B cell (primary cell): Measurements from ENCODE around the gene WT1. TPM values are rescaled to one million over a fixed set of nuclear protein-coding genes. Genes with fewer than 3 reads are reported as not detected.

Source experiments
- ATAC-seq: fragments of 200-7000 bp; cut with Tn5 transposase; one replicate; pipeline ENCODE4 v1.10.0; 2021; ENCODE audit warnings: low read depth, mild to moderate bottlenecking, moderate number of reproducible peaks, moderate library complexity
- CTCF ChIA-PET: fragments of 350-600 bp; sonication (Branson Sonifier 250); formaldehyde crosslinking; loops from one replicate; lab custom pipeline; 2021; ENCODE audit warnings: antibody characterized with exemption, inconsistent platforms; lab: Charles Lee
- POLR2A ChIA-PET: fragments of 350-600 bp; sonication (Branson Sonifier 250); formaldehyde crosslinking; loops from one replicate; lab custom pipeline; 2021; ENCODE audit warnings: antibody characterized with exemption; lab: Charles Lee
- DNase-seq: peaks from one replicate; pipeline ENCODE4 v3.0.0; 2013
- H2AFZ ChIP-seq: 2 replicates; pipeline ENCODE4 v1.6.1; 2012; ENCODE audit warnings: mild to moderate bottlenecking, low read depth, low read length; ENCODE audit not compliant: insufficient read depth, poor library complexity, severe bottlenecking
- H3K27ac ChIP-seq, 2 donors: 1 replicate in 1 of 2; 2 replicates in 1 of 2; pipeline ENCODE4 v1.5.1; 2012 to 2013; ENCODE audit warnings: low read length in 2 of 2, mild to moderate bottlenecking in 2 of 2, moderate library complexity in 1 of 2
- H3K27me3 ChIP-seq, 4 experiments: fragments of 200-600 bp in 1 of 4; sonication (generic) in 1 of 4; replicated peaks in 1 of 4; 1 replicate in 2 of 4; 2 replicates in 2 of 4; pipeline versions ENCODE4 v1.6.1 to v1.7.0; 2013 to 2016; ENCODE audit warnings: low read length in 3 of 4, mild to moderate bottlenecking in 2 of 4, mixed read lengths in 1 of 4, moderate library complexity in 1 of 4; ENCODE audit not compliant: insufficient read depth in 4 of 4, control insufficient read depth in 3 of 4; ENCODE audit errors: control extremely low read depth in 1 of 4
- H3K36me3 ChIP-seq, 2 experiments: replicated peaks in 1 of 2; 1 replicate in 1 of 2; 2 replicates in 1 of 2; pipeline versions ENCODE4 v1.6.1 to v1.7.1; 2013; ENCODE audit warnings: low read length in 1 of 2; ENCODE audit not compliant: insufficient read depth in 2 of 2, control insufficient read depth in 1 of 2; ENCODE audit errors: control extremely low read depth in 1 of 2, extremely low read depth in 1 of 2
- H3K4me1 ChIP-seq, 2 donors: fragments of 200-600 bp in 1 of 2; sonication (generic) in 1 of 2; 1 replicate in 1 of 2; 2 replicates in 1 of 2; pipeline versions ENCODE4 v1.5.1 to v1.6.1; 2013 to 2017; ENCODE audit warnings: low read length in 2 of 2; ENCODE audit not compliant: control insufficient read depth in 2 of 2, insufficient read depth in 2 of 2
- H3K4me2 ChIP-seq: replicated peaks from 2 replicates; pipeline ENCODE3; 2012; ENCODE audit warnings: mild to moderate bottlenecking, low read depth, low read length; ENCODE audit not compliant: poor library complexity, severe bottlenecking
- H3K4me3 ChIP-seq, 5 experiments: fragments of 200-600 bp in 1 of 5; sonication (generic) in 1 of 5; 1 replicate in 3 of 5; 2 replicates in 2 of 5; pipeline versions ENCODE4 v1.5.1 to v1.7.0; 2011 to 2016; ENCODE audit warnings: low read length in 4 of 5, mild to moderate bottlenecking in 4 of 5, low read depth in 2 of 5, control low read depth in 1 of 5, moderate library complexity in 1 of 5; ENCODE audit not compliant: insufficient read depth in 1 of 5; ENCODE audit errors: control extremely low read depth in 1 of 5, extremely low read depth in 1 of 5
- H3K79me2 ChIP-seq: fragments of 200-600 bp; sonication (generic); one replicate; pipeline ENCODE4 v1.6.0; 2016; ENCODE audit warnings: low read length; ENCODE audit not compliant: control insufficient read depth, insufficient read depth
- H3K9ac ChIP-seq: fragments of 200-600 bp; sonication (generic); 2 replicates; pipeline ENCODE4 v1.6.1; 2017; ENCODE audit warnings: mild to moderate bottlenecking, low read length, moderate library complexity
- H3K9me3 ChIP-seq, 3 donors: one replicate each; pipeline versions ENCODE4 v1.6.1 to v1.7.1; 2013; ENCODE audit warnings: low read length in 2 of 3; ENCODE audit not compliant: control insufficient read depth in 2 of 3, insufficient read depth in 1 of 3; ENCODE audit errors: control extremely low read depth in 1 of 3
- H4K20me1 ChIP-seq: 2 replicates; pipeline ENCODE4 v1.6.0; 2012; ENCODE audit warnings: mild to moderate bottlenecking, low read length; ENCODE audit not compliant: insufficient read depth, control insufficient read depth, poor library complexity, severe bottlenecking
- H3K27ac Mint-ChIP-seq: one replicate; pipeline ENCODE4 v1.8.0; 2021; ENCODE audit warnings: mixed read lengths
- H3K27me3 Mint-ChIP-seq: one replicate; pipeline ENCODE4 v1.8.0; 2021; ENCODE audit warnings: mixed read lengths
- H3K4me1 Mint-ChIP-seq: one replicate; pipeline ENCODE4 v1.8.0; 2021; ENCODE audit warnings: mixed read lengths
- H3K4me3 Mint-ChIP-seq: one replicate; pipeline ENCODE4 v1.8.0; 2021; ENCODE audit warnings: mixed read lengths
- H3K9me3 Mint-ChIP-seq: one replicate; pipeline ENCODE4 v1.8.0; 2022; ENCODE audit warnings: mixed read lengths; ENCODE audit not compliant: insufficient read depth
- EZH2 ChIP-seq: IDR thresholded peaks from 2 replicates; pipeline ENCODE4 v1.6.1; 2012; ENCODE audit warnings: borderline replicate concordance, low read depth, mild to moderate bottlenecking, moderate library complexity, low read length; ENCODE audit not compliant: insufficient read depth, poor library complexity, severe bottlenecking
- WGBS: methylation state at CpG from one replicate; pipeline ENCODE4 v1.1.5; 2013; ENCODE audit warnings: missing lambda C conversion rate; ENCODE audit not compliant: insufficient coverage; 5-methylcytosine and 5-hydroxymethylcytosine counted together
- intact Hi-C: fragments of 100-400 bp; cut with micrococcal nuclease; formaldehyde crosslinking; loops from one replicate; pipeline ENCODE4 v1.10.0; 2022
- polyA plus RNA-seq: library from polyadenylated mRNA; depleted of rRNA; stranded (reverse); fragments of >200 nt; gene quantifications from 2 replicates; pipeline ENCODE4 v1.2.3, GENCODE V29; 2012
- total RNA-seq, 2 donors: library from RNA; stranded (reverse); fragments of 120-200 nt in 1 of 2; gene quantifications; 1 replicate in 1 of 2; 2 replicates in 1 of 2; pipeline versions ENCODE4 v1.2.3 to v1.2.4, GENCODE V29; 2013 to 2022
- TF ChIP-seq, protein P1 (sequence below): fragments of 200-600 bp; IDR thresholded peaks from one replicate; pipeline ENCODE4 v1.8.0; 2022; ENCODE audit warnings: antibody characterized with exemption, mild to moderate bottlenecking

Gene WT1
- total and polyA plus RNA-seq, 2 donors (not counting 1 experiment from before 2014, with no cell fraction given), result not detected

GRCh38 chr11:32402836-32403235, 32.5 kb downstream of the WT1 start:
- CTCF ChIA-PET, result no interaction called here
- peaks cover 0 to 4% (median 0%) of the 10 kb centered on the region in 3 donors for H3K9me3 ChIP-seq
- Mint-ChIP-seq H3K27ac (no peak overlapping the region), H3K4me1 (no peaks in the 10 kb centered on the region), H3K9me3 (no peaks in the 10 kb centered on the region), H3K27me3 (peaks cover 9% of the 10 kb centered on the region), H3K4me3 (no peak overlapping the region)
- no peaks in the 10 kb centered on the region for H3K79me2 ChIP-seq
- H3K36me3 ChIP-seq, result no peaks in the 10 kb centered on the region
- H3K4me3 ChIP-seq, result no peak overlapping the region
- POLR2A ChIA-PET, result no interaction called here
- H3K4me2 ChIP-seq, result no peak overlapping the region
- TF ChIP-seq EZH2, result no peak
- TF ChIP-seq, protein P1, sequence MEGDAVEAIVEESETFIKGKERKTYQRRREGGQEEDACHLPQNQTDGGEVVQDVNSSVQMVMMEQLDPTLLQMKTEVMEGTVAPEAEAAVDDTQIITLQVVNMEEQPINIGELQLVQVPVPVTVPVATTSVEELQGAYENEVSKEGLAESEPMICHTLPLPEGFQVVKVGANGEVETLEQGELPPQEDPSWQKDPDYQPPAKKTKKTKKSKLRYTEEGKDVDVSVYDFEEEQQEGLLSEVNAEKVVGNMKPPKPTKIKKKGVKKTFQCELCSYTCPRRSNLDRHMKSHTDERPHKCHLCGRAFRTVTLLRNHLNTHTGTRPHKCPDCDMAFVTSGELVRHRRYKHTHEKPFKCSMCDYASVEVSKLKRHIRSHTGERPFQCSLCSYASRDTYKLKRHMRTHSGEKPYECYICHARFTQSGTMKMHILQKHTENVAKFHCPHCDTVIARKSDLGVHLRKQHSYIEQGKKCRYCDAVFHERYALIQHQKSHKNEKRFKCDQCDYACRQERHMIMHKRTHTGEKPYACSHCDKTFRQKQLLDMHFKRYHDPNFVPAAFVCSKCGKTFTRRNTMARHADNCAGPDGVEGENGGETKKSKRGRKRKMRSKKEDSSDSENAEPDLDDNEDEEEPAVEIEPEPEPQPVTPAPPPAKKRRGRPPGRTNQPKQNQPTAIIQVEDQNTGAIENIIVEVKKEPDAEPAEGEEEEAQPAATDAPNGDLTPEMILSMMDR, result no peak
- H3K27me3 ChIP-seq, result peaks cover 0 to 4% (median 0%) of the 10 kb centered on the region in 4 experiments
- no peaks in the 10 kb centered on the region for H3K4me1 ChIP-seq
- DNase-seq, result no peak
- no peaks in the 10 kb centered on the region for H4K20me1 ChIP-seq
- intact Hi-C loops, result no loop called here
- ATAC-seq, result no peak
- H3K27ac ChIP-seq, result no peak overlapping the region
- H3K9ac ChIP-seq, result no peak overlapping the region
- WGBS, result 50% methylated on average over 2 of the region's 2 CpGs
- H2AFZ ChIP-seq, result no peak overlapping the region

DNA sequence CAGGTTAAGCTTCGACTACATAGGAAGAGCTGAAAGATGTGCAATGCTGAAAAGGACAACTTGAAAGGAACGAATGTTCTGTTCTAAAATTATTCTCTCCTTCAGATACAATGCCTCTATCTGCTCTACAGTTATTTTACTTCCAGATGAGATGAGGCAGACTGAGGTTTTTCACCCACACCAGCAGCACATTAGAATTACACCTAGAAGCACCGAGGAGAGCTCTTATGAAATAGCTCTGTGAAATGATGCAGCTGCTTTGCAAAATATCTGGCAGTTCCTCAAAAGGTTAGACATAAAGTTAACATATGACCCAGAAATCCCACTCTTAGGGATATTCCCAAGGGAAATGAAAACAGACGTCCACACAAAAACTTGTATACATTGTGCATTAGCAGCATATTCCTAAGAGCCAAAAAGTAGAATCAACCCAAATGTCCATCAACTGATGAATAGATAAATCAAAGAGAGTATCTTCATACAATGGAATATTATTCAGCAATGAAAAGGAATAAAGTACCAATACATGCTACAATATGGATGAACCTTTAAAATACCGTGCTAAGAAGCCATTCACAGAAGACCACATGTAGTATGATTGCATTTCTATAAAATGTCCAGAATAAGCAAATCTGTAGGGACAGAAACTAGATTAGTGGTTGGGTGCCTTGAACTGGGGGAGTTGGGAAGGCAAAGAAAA, 34.5 kb downstream of the WT1 start:
- Histone ChIP-seq H3K27ac (no peak overlapping the region), H3K36me3 (no peaks in the 10 kb centered on the region), H3K9ac (no peak overlapping the region), H3K4me2 (no peak overlapping the region), H3K9me3 (peaks cover 0 to 8% (median 0%) of the 10 kb centered on the region in 3 donors), H2AFZ (no peak overlapping the region), H4K20me1 (no peaks in the 10 kb centered on the region), H3K4me1 (no peaks in the 10 kb centered on the region), H3K4me3 (no peak overlapping the region), H3K79me2 (no peaks in the 10 kb centered on the region), H3K27me3 (peaks cover 0 to 6% (median 3%) of the 10 kb centered on the region in 4 experiments)
- intact Hi-C loops, result no loop called here
- ATAC-seq (no peak), DNase-seq (no peak)
- H3K4me1 Mint-ChIP-seq, result peaks cover 4% of the 10 kb centered on the region
- CTCF ChIA-PET, result interaction anchor here (0.9 kb wide), 1 partner anchor 79 kb away, joined by 3 read pairs; no protein-coding TSS in a partner anchor
- no peak overlapping the region for H3K4me3 Mint-ChIP-seq
- H3K27me3 Mint-ChIP-seq, result peaks cover 10% of the 10 kb centered on the region
- TF ChIP-seq EZH2, result no peak
- TF ChIP-seq, protein P1, result no peak
- POLR2A ChIA-PET, result no interaction called here
- WGBS, result no CpG with 5 or more reads among the region's 5 CpGs
- H3K27ac Mint-ChIP-seq, result no peak overlapping the region
- H3K9me3 Mint-ChIP-seq, result no peaks in the 10 kb centered on the region
